HG02938 (cell line): ENCODE measurements around the gene VAT1L.

Experiments
- ATAC-seq: cut with Tn5 transposase; IDR thresholded peaks from one replicate; pipeline ENCODE4 v1.9.1; 2021; ENCODE audit warnings: mild to moderate bottlenecking, moderate library complexity; ENCODE audit not compliant: unreplicated experiment

The VAT1L gene

GRCh38 chr16:77833921-77834634, 45.7 kb downstream of the VAT1L start:
- no peak for ATAC-seq

GRCh38 chr16:77834635-77835540, 46.5 kb downstream of the VAT1L start:
- no peak for ATAC-seq

GRCh38 chr16:77836801-77837200, 48.4 kb downstream of the VAT1L start:
- no peak for ATAC-seq

- no peak for ATAC-seq
Measured at GRCh38 chr16:77838597-77839255, 50.4 kb downstream of the VAT1L start.

GRCh38 chr16:77840093-77840492, 51.7 kb downstream of the VAT1L start:
- no peak for ATAC-seq

- no peak for ATAC-seq
Measured at GRCh38 chr16:77840673-77841501, 52.5 kb downstream of the VAT1L start.

GRCh38 chr16:77841502-77841763, 53.1 kb downstream of the VAT1L start:
- ATAC-seq = no peak

GRCh38 chr16:77842468-77842867, 54.1 kb downstream of the VAT1L start:
- no peak for ATAC-seq

GRCh38 chr16:77843405-77843804, 55.0 kb downstream of the VAT1L start:
- no peak for ATAC-seq

GRCh38 chr16:77844801-77845200, 56.4 kb downstream of the VAT1L start:
- ATAC-seq = no peak

- ATAC-seq = no peak
Measured at GRCh38 chr16:77849646-77850258, 61.4 kb downstream of the VAT1L start.

GRCh38 chr16:77850636-77851333, 62.4 kb downstream of the VAT1L start:
- no peak for ATAC-seq

GRCh38 chr16:77853161-77853560, 64.8 kb downstream of the VAT1L start:
- no peak for ATAC-seq

- no peak for ATAC-seq
Measured at GRCh38 chr16:77856438-77857160, 68.2 kb downstream of the VAT1L start.

- no peak for ATAC-seq
Measured at GRCh38 chr16:77858060-77858459, 69.7 kb downstream of the VAT1L start.

GRCh38 chr16:77859493-77860232, 71.3 kb downstream of the VAT1L start:
- no peak for ATAC-seq

- no peak for ATAC-seq
Measured at GRCh38 chr16:77860953-77861352, 72.6 kb downstream of the VAT1L start.

- ATAC-seq = no peak
Measured at GRCh38 chr16:77863250-77863649, 74.9 kb downstream of the VAT1L start.

- ATAC-seq = no peak
Measured at GRCh38 chr16:77866752-77867151, 78.4 kb downstream of the VAT1L start.
